Amniotic epithelial cell (primary cell): Measurements from ENCODE around the gene MYO16.

Experiments used
- DNase-seq: peaks from one replicate; pipeline ENCODE4 v3.0.0-alpha.2; 2010; ENCODE audit warnings: low read depth

MYO16 gene

GRCh38 chr13:109243311-109243951 lies 614.0 kb downstream of the MYO16 start:
- DNase-seq: peak; percentile 88

- DNase-seq: no peak
Measured at GRCh38 chr13:109244566-109244965, 615.2 kb downstream of the MYO16 start.

- no peak for DNase-seq
Measured at GRCh38 chr13:109246001-109246400, 616.6 kb downstream of the MYO16 start.

GRCh38 chr13:109249780-109250528 lies 620.5 kb downstream of the MYO16 start:
- DNase-seq: peak; percentile 27

- peak; percentile 53 for DNase-seq
Measured at GRCh38 chr13:109251956-109252355, 622.5 kb downstream of the MYO16 start.

- no peak for DNase-seq
Measured at GRCh38 chr13:109253316-109253715, 623.9 kb downstream of the MYO16 start.

- DNase-seq: no peak
Measured at GRCh38 chr13:109254274-109254673, 624.9 kb downstream of the MYO16 start.

GRCh38 chr13:109255141-109255856 lies 625.9 kb downstream of the MYO16 start:
- no peak for DNase-seq

GRCh38 chr13:109256866-109257760 lies 627.7 kb downstream of the MYO16 start:
- peak; percentile 100 for DNase-seq
